Naive thymus-derived CD4-positive, alpha-beta T cell (primary cell): ENCODE measurements around the gene NTN5. TPM values are rescaled to one million over a fixed set of nuclear protein-coding genes. Genes with fewer than 3 reads are reported as not detected.

ENCODE experiments used
- ATAC-seq: fragments of 150-1000 bp; cut with Tn5 transposase; 2 replicates; pipeline ENCODE4 v1.10.0; 2021; ENCODE audit warnings: mild to moderate bottlenecking, moderate library complexity
- CTCF ChIA-PET: fragments of 350-600 bp; sonication (Branson Sonifier 250); formaldehyde crosslinking; loops from one replicate; lab custom pipeline; 2021; ENCODE audit warnings: antibody characterized with exemption; lab: Charles Lee
- POLR2A ChIA-PET: fragments of 350-600 bp; sonication (Branson Sonifier 250); formaldehyde crosslinking; loops from one replicate; lab custom pipeline; 2021; ENCODE audit warnings: antibody characterized with exemption, inconsistent platforms; lab: Charles Lee
- DNase-seq, 9 donors: peaks; one replicate each; pipeline versions ENCODE4 v3.0.0 to v3.0.0-alpha.2; 2020 to 2022; ENCODE audit warnings: mixed read lengths in 1 of 9
- H3K27ac ChIP-seq: one replicate; pipeline ENCODE4 v1.7.0; 2013; ENCODE audit warnings: mild to moderate bottlenecking, low read depth, low read length, moderate library complexity
- H3K27me3 ChIP-seq, 2 donors: one replicate each; pipeline ENCODE4 v1.7.0; 2013; ENCODE audit warnings: low read length in 2 of 2, mild to moderate bottlenecking in 2 of 2, moderate library complexity in 2 of 2; ENCODE audit not compliant: control insufficient read depth in 2 of 2, insufficient read depth in 2 of 2
- H3K36me3 ChIP-seq, 3 experiments: 1 replicate in 2 of 3; 2 replicates in 1 of 3; pipeline ENCODE4 v1.7.0; 2013; ENCODE audit warnings: low read length in 3 of 3, mild to moderate bottlenecking in 3 of 3, moderate library complexity in 1 of 3; ENCODE audit not compliant: insufficient read depth in 3 of 3, control insufficient read depth in 2 of 3
- H3K4me1 ChIP-seq, 2 donors: one replicate each; pipeline ENCODE4 v1.7.0; 2013; ENCODE audit warnings: low read length in 2 of 2, mild to moderate bottlenecking in 2 of 2, moderate library complexity in 1 of 2; ENCODE audit not compliant: control insufficient read depth in 2 of 2, insufficient read depth in 2 of 2
- H3K4me3 ChIP-seq: 2 replicates; pipeline ENCODE4 v1.7.0; 2013; ENCODE audit warnings: mild to moderate bottlenecking, low read length
- H3K9me3 ChIP-seq, 3 experiments: 1 replicate in 2 of 3; 2 replicates in 1 of 3; pipeline ENCODE4 v1.7.0; 2013; ENCODE audit warnings: low read length in 3 of 3; ENCODE audit not compliant: control insufficient read depth in 2 of 3
- H3K27ac Mint-ChIP-seq, 9 donors: one replicate each; pipeline ENCODE4 v1.8.0; 2020 to 2022; ENCODE audit warnings: mixed read lengths in 9 of 9, mild to moderate bottlenecking in 8 of 9, moderate library complexity in 5 of 9, inconsistent platforms in 2 of 9
- H3K27me3 Mint-ChIP-seq, 5 donors: one replicate each; pipeline ENCODE4 v1.8.0; 2021 to 2022; ENCODE audit warnings: mixed read lengths in 5 of 5, mild to moderate bottlenecking in 1 of 5
- H3K36me3 Mint-ChIP-seq, 5 donors: one replicate each; pipeline ENCODE4 v1.8.0; 2020 to 2022; ENCODE audit warnings: mixed read lengths in 5 of 5, mild to moderate bottlenecking in 3 of 5, inconsistent platforms in 1 of 5
- H3K4me1 Mint-ChIP-seq, 7 donors: one replicate each; pipeline ENCODE4 v1.8.0; 2020 to 2022; ENCODE audit warnings: mixed read lengths in 7 of 7, mild to moderate bottlenecking in 3 of 7, inconsistent platforms in 1 of 7
- H3K4me3 Mint-ChIP-seq, 10 donors: one replicate each; pipeline ENCODE4 v1.8.0; 2020 to 2022; ENCODE audit warnings: mild to moderate bottlenecking in 10 of 10, mixed read lengths in 10 of 10, moderate library complexity in 6 of 10, inconsistent platforms in 2 of 10
- H3K9me3 Mint-ChIP-seq, 11 donors: one replicate each; pipeline ENCODE4 v1.8.0; 2020 to 2022; ENCODE audit warnings: mixed read lengths in 11 of 11, mild to moderate bottlenecking in 4 of 11, inconsistent platforms in 1 of 11, moderate library complexity in 1 of 11
- intact Hi-C, 2 donors: fragments of 100-400 bp; cut with micrococcal nuclease; formaldehyde crosslinking; loops; one replicate each; pipeline ENCODE4 v1.15.1; 2023
- polyA plus RNA-seq, 2 donors: library from polyadenylated mRNA; unstranded; fragments of 300-500 nt; fragmentation: Illumina TruSeq; gene quantifications; one replicate each; pipeline ENCODE4 v1.2.3, GENCODE V29; 2021
- total RNA-seq, 6 experiments: library from RNA in 5 of 6; stranded (reverse) in 5 of 6; gene quantifications; 1 replicate in 5 of 6; 2 replicates in 1 of 6; pipeline ENCODE4 v1.2.3 and lab custom pipeline; 2021 to 2026

Gene NTN5
- total and polyA plus RNA-seq, 7 experiments from 2014 or later: 0.41 to 5.9 (median 2.9) TPM

DNA sequence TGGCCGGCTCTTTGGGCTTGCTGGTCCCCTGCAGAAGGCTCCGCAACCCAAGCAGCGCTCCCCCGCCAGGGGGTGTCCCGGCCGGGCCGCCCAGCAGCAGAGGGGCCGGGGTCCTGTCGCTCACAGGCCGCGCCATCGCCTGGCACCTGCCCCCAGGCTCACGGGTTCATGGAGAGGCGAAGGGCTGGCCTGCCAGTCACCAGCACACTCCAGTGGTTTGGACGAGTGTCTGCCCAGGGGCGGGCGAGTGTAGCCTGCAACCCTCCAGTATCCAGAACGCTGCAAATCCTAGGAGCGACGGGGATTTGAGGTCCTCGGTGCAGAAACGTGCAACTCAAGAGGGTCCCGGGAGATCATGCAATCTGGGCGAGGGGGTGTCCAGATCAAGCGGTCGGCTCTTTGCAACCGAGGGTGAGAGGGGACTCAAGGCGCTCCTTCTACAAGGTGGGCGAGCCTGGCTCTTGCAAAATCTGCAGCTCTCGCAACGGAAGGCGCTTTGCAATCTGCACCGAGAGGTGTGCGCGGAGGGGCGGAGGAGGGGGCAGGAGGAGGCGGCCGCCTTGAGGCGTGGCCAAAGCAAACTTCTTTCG lies 35.9 kb downstream of the NTN5 start, which contains the start of gene DBP:
Gene DBP (minus strand): TSS at position 521 of the 590 bp plus-strand sequence. CDS start 385 bp downstream, at position 136.
- Mint-ChIP-seq H3K36me3 (peaks cover 0 to 8% (median 7%) of the 10 kb centered on the region in 5 donors), H3K4me3 (peak within 1 kb of the TSS; percentile 87 to 100 (median 98))
- H3K4me1 ChIP-seq: peaks cover 33 to 38% of the 10 kb centered on the region in 2 donors

DNA sequence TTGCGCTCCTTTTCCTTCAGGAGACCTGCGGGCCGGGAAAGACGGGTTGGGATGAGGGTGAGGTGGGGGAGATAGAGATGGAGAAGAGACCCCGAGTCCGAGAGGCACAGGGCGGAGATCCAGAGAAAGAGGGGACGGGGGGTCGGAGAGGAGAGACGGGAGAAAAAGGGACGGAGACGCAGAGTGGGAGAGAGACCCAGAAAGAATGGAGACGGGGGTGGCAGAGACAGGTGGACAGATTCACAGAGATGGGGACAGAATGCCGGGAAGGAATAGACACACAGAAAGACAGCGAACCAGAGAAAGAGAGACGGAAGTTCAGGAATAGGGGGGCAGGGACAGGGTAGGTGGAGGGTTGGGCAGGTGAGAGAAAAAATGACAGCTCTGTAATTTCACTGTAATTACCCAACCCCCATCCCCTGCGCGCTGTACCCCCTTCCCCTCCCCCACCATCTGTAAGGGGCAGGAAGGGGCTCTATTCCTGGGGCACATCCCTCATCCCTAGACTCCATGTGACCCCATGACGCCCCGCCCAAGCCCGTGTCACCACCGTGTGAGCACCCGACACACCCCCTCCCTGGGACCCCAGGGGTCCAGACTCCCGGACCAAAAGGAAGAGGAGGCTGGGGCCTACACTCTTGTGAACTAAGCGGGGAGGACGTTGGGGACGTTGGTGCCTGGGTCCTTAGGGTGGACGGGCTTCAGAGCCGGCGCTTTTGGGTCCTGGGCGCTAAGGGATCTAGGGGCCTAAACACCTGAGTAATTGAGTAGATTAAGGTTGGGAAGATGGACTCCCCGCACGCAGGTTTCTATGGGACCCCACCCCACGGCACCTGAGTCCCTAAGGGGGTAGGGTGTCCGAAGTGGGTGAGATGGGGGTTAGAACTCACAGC lies 36.6 kb downstream of the NTN5 start:
- H3K4me1 ChIP-seq: peaks cover 33 to 38% of the 10 kb centered on the region in 2 donors
- H3K4me1 Mint-ChIP-seq: peaks cover 13 to 52% (median 45%) of the 10 kb centered on the region in 7 donors
- peaks cover 0 to 8% (median 7%) of the 10 kb centered on the region in 5 donors for H3K36me3 Mint-ChIP-seq

More for the DNA sequence above, 35.9 kb downstream of the NTN5 start, which contains the start of gene DBP:
- H3K4me3 ChIP-seq: peak within 1 kb of the TSS; percentile 89
- no peaks in the 10 kb centered on the region for H3K27me3 ChIP-seq
- Mint-ChIP-seq H3K9me3 (peaks cover 0 to 10% (median 0%) of the 10 kb centered on the region in 11 donors), H3K27me3 (peaks cover 0 to 8% (median 0%) of the 10 kb centered on the region in 5 donors), H3K4me1 (peaks cover 13 to 47% (median 41%) of the 10 kb centered on the region in 7 donors), H3K27ac (peak within 1 kb of the TSS; percentile 97 to 100 (median 98))
- ChIA-PET POLR2A (interaction anchor here (0.5 to 3.0 kb wide), 10 partner anchors 8 to 1777 kb away, joined by 3 to 32 read pairs (median 4); partner anchors contain the start of genes ARHGAP35, CA11, EMP3 and RPL18), CTCF (interaction anchor here (1.3 to 1.7 kb wide), 2 partner anchors 8 to 13 kb away, joined by 4 to 5 read pairs; partner anchors contain the start of gene CA11)
- H3K36me3 ChIP-seq: peaks cover 4 to 29% (median 11%) of the 10 kb centered on the region in 3 experiments
- peak within 1 kb of the TSS; percentile 90 for H3K27ac ChIP-seq
- ATAC-seq: no peak
- DNase-seq: peak in 2 of 9 donors; percentile 34 to 46
- intact Hi-C loops: loop anchor here (1.0 to 10.0 kb wide), 29 partner anchors 13 to 1525 kb away; partner anchors contain the start of genes CCDC9 (in 2 of the 2), GYS1 (in 2 of the 2), PRMT1 (in 2 of the 2) and RPL18 (in 2 of the 2)
- no peaks in the 10 kb centered on the region for H3K9me3 ChIP-seq

DNA sequence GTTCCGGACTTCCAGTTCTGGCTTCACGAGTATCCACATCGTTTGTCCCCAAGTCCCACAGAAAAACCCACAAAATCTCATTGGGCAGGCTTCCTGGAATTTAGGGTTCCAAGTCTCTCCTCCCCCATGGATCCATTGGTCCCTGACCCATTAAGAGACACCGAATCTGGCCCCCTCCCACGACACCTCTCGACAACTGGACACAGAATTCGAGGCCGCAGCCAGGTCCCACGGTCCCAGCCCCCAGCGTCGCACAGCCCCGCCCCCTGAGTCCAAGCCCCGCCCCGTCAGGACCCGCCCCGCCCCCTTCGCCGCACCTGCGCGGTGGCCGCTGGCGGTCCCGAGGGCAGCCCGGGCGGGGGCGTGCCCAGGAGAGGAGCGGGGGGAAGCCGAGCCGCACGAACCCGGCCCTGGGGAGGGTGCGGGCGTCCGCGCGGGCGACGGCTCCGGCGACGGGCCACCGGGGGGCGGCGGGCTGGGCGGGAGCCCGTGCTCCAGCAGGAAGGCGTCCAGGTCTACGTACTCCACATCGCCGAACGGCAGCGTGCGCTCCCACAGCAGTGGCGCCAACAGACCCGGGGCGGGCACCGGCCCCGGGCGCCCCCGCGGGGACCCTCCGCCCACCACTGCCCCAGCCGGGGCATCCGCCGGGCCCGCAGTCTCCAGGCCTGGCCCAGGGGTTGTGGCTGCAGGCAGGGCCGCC lies 37.4 kb downstream of the NTN5 start:
- Histone ChIP-seq H3K27ac (peak overlapping the region; percentile 88), H3K9me3 (no peaks in the 10 kb centered on the region), H3K4me3 (peak overlapping the region; percentile 89), H3K4me1 (peaks cover 33 to 43% of the 10 kb centered on the region in 2 donors), H3K36me3 (peaks cover 4 to 44% (median 11%) of the 10 kb centered on the region in 3 experiments), H3K27me3 (no peaks in the 10 kb centered on the region)
- H3K9me3 Mint-ChIP-seq: peaks cover 0 to 10% (median 0%) of the 10 kb centered on the region in 11 donors
- peaks cover 0 to 3% (median 0%) of the 10 kb centered on the region in 5 donors for H3K27me3 Mint-ChIP-seq
- ChIA-PET POLR2A (interaction anchor here (0.9 to 7.5 kb wide), 8 partner anchors 10 to 305 kb away, joined by 3 to 73 read pairs (median 26); partner anchors contain the start of genes CA11, RPL18 and SPHK2), CTCF (interaction anchor here (1.7 kb wide), 1 partner anchor 10 kb away, joined by 5 read pairs; the partner anchor contains the start of gene CA11)
- H3K4me3 Mint-ChIP-seq: peak overlapping the region; percentile 83 to 100 (median 98)
- H3K27ac Mint-ChIP-seq: peak overlapping the region; percentile 84 to 100 (median 97)
- peaks cover 0 to 9% (median 7%) of the 10 kb centered on the region in 5 donors for H3K36me3 Mint-ChIP-seq
- intact Hi-C loops: loop anchor here (2.0 to 10.0 kb wide), 14 partner anchors 42 to 1523 kb away; partner anchors contain the start of genes C19orf73 (in 2 of the 2), CCDC9 (in 2 of the 2), PPFIA3 (in 2 of the 2) and PRMT1 (in 2 of the 2)
- DNase-seq (peak; percentile 59 to 88 (median 70)), ATAC-seq (peak; percentile 18)
- peaks cover 13 to 58% (median 50%) of the 10 kb centered on the region in 7 donors for H3K4me1 Mint-ChIP-seq

More for the DNA sequence above, 36.6 kb downstream of the NTN5 start:
- H3K36me3 ChIP-seq: peaks cover 4 to 36% (median 11%) of the 10 kb centered on the region in 3 experiments
- CTCF ChIA-PET: interaction anchor here (1.7 kb wide), 1 partner anchor 9 kb away, joined by 5 read pairs; the partner anchor contains the start of gene CA11
- Mint-ChIP-seq H3K9me3 (peaks cover 0 to 10% (median 0%) of the 10 kb centered on the region in 11 donors), H3K4me3 (peak overlapping the region; percentile 87 to 100 (median 98)), H3K27me3 (peaks cover 0 to 4% (median 0%) of the 10 kb centered on the region in 5 donors), H3K27ac (peak overlapping the region; percentile 81 to 100 (median 97))
- peak overlapping the region; percentile 88 for H3K27ac ChIP-seq
- DNase-seq (peak in 3 of 9 donors; percentile 28 to 53 (median 34)), ATAC-seq (no peak)
- H3K9me3 ChIP-seq: no peaks in the 10 kb centered on the region
- intact Hi-C loops: loop anchor here (2.0 to 10.0 kb wide), 18 partner anchors 41 to 1524 kb away; partner anchors contain the start of genes C19orf73 (in 2 of the 2), CCDC9 (in 2 of the 2), PPFIA3 (in 2 of the 2) and PRMT1 (in 2 of the 2)
- POLR2A ChIA-PET: interaction anchor here (0.6 to 3.0 kb wide), 7 partner anchors 9 to 340 kb away, joined by 3 to 32 read pairs (median 4); partner anchors contain the start of genes CA11, EMP3, RPL18 and SPHK2
- H3K4me3 ChIP-seq: peak overlapping the region; percentile 89
- H3K27me3 ChIP-seq: no peaks in the 10 kb centered on the region

DNA sequence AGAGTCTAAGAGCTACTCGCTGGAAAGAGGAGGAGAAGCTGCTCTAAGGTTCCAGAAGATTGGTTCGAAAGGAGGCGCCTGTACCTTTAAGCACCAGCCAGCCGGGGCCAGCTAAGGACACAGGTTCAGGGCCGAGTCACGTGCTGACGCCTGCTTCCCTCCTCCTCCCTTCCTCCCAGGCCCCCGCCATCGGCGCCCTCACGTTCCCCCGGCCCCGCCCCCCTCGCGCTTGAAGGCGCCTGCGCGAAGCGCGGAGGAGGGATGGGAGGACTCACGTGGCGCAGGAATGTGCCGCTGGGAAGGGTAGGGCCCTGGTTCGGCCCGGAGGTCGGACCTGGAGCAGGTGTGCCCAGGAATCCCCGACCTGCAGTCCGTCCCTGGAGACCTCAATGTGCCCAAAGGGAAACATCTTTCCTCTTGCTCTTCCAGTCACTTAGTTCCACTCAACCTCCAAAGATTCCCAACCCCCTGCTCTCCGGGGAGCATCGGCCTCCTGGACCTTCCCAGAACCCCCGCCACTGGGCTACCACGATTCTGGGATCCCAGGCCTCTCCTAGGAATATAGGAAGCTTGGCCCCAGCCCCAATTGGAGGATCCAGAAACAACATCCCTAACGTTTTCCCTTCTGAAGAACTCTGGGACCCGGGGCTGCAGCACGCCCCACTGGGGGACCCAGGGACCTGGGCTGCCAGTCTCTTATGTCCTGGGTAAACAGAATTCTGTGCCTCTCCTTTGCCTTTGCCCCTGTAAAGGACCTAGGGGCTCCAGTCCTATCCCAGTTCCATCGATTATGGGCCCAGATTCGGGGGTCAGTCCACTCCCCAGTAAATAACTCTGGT lies 38.2 kb downstream of the NTN5 start:
- H3K4me1 Mint-ChIP-seq: peaks cover 13 to 54% (median 47%) of the 10 kb centered on the region in 7 donors
- H3K9me3 Mint-ChIP-seq: peaks cover 0 to 10% (median 0%) of the 10 kb centered on the region in 11 donors
- H3K4me3 Mint-ChIP-seq: peak overlapping the region; percentile 82 to 100 (median 86)
- ChIA-PET POLR2A (interaction anchor here (0.6 to 7.5 kb wide), 9 partner anchors 9 to 318 kb away, joined by 3 to 73 read pairs (median 6); partner anchors contain the start of genes CA11, RPL18 and SPHK2), CTCF (interaction anchor here (0.6 to 1.0 kb wide), 4 partner anchors 10 to 117 kb away, joined by 3 to 5 read pairs (median 4); no protein-coding TSS in a partner anchor)
- peak; percentile 81 to 91 (median 88) for DNase-seq
- H3K27ac ChIP-seq: peak overlapping the region; percentile 88
- no peaks in the 10 kb centered on the region for H3K9me3 ChIP-seq
- peak; percentile 31 for ATAC-seq
- peaks cover 0 to 13% (median 8%) of the 10 kb centered on the region in 5 donors for H3K36me3 Mint-ChIP-seq
- peak overlapping the region; percentile 89 for H3K4me3 ChIP-seq
- peaks cover 4 to 52% (median 11%) of the 10 kb centered on the region in 3 experiments for H3K36me3 ChIP-seq
- no peaks in the 10 kb centered on the region for H3K27me3 ChIP-seq
- H3K27me3 Mint-ChIP-seq: no peaks in the 10 kb centered on the region
- peaks cover 33 to 43% of the 10 kb centered on the region in 2 donors for H3K4me1 ChIP-seq
- H3K27ac Mint-ChIP-seq: peak overlapping the region; percentile 84 to 97 (median 94)
- intact Hi-C loops: loop anchor here (2.0 to 10.0 kb wide), 14 partner anchors 43 to 1522 kb away; partner anchors contain the start of genes C19orf73 (in 2 of the 2), CCDC9 (in 2 of the 2), PPFIA3 (in 2 of the 2) and PRMT1 (in 2 of the 2)
